GM23338 (cell line): ENCODE data around the gene BATF3. TPM values are rescaled to one million over a fixed set of nuclear protein-coding genes. Genes with fewer than 3 reads are reported as not detected.

Experiments used
- ATAC-seq: fragments of 200-7000 bp; cut with Tn5 transposase; 3 replicates; pipeline ENCODE4 v1.9.1; 2020
- DNase-seq: peaks from one replicate; pipeline ENCODE4 v3.0.0-alpha.2; 2015; ENCODE audit warnings: low spot score
- H2AFZ ChIP-seq: fragments of 200-600 bp; sonication (generic); 2 replicates; pipeline ENCODE4 v1.8.0; 2016; ENCODE audit warnings: antibody characterized with exemption, mild to moderate bottlenecking, moderate library complexity
- H3F3A ChIP-seq: fragments of 200-600 bp; sonication (generic); replicated peaks from 2 replicates; pipeline ENCODE4 v1.8.0; 2017; ENCODE audit warnings: antibody characterized with exemption, mixed run types, low read depth
- H3K27ac ChIP-seq: fragments of 200-600 bp; sonication (generic); 2 replicates; pipeline ENCODE4 v1.6.1; 2016; ENCODE audit warnings: low read depth
- H3K27me3 ChIP-seq: fragments of 200-600 bp; sonication (generic); 2 replicates; pipeline ENCODE4 v1.8.0; 2016; ENCODE audit warnings: mild to moderate bottlenecking, mixed run types, moderate library complexity; ENCODE audit not compliant: insufficient read depth
- H3K36me3 ChIP-seq: fragments of 200-600 bp; sonication (generic); 2 replicates; pipeline ENCODE4 v1.8.0; 2016; ENCODE audit warnings: mild to moderate bottlenecking; ENCODE audit not compliant: insufficient read depth
- H3K4me1 ChIP-seq: fragments of 200-600 bp; sonication (generic); 2 replicates; pipeline ENCODE4 v1.8.0; 2016; ENCODE audit warnings: mild to moderate bottlenecking, moderate library complexity; ENCODE audit not compliant: insufficient read depth
- H3K4me2 ChIP-seq: fragments of 200-600 bp; sonication (generic); 2 replicates; pipeline ENCODE4 v1.7.1; 2017; ENCODE audit warnings: mixed run types
- H3K4me3 ChIP-seq: fragments of 200-600 bp; sonication (generic); 2 replicates; pipeline ENCODE4 v1.6.1; 2016; ENCODE audit warnings: mixed run types
- H3K79me2 ChIP-seq: fragments of 200-600 bp; sonication (generic); replicated peaks from 2 replicates; pipeline ENCODE4 v1.8.0; 2017; ENCODE audit warnings: mild to moderate bottlenecking; ENCODE audit not compliant: insufficient read depth
- H3K9me2 ChIP-seq: fragments of 200-600 bp; sonication (generic); 2 replicates; pipeline ENCODE4 v1.8.0; 2017; ENCODE audit not compliant: insufficient read depth
- H4K20me1 ChIP-seq: fragments of 200-600 bp; sonication (generic); replicated peaks from 2 replicates; pipeline ENCODE4 v1.8.0; 2017; ENCODE audit warnings: mild to moderate bottlenecking; ENCODE audit not compliant: insufficient read depth
- H3K27ac Mint-ChIP-seq: 2 replicates; pipeline ENCODE4 v1.8.0; 2020; ENCODE audit warnings: inconsistent platforms, mild to moderate bottlenecking, moderate library complexity, mixed read lengths
- H3K27me3 Mint-ChIP-seq: 3 replicates; pipeline ENCODE4 v1.8.0; 2022; ENCODE audit warnings: low read depth, mild to moderate bottlenecking, moderate library complexity, mixed read lengths, inconsistent platforms; ENCODE audit not compliant: insufficient read depth, poor library complexity
- H3K36me3 Mint-ChIP-seq: 3 replicates; pipeline ENCODE4 v1.8.0; 2021; ENCODE audit warnings: low read depth, mild to moderate bottlenecking, inconsistent platforms, moderate library complexity, mixed read lengths
- H3K4me1 Mint-ChIP-seq: 3 replicates; pipeline ENCODE4 v1.8.0; 2020; ENCODE audit warnings: mild to moderate bottlenecking, inconsistent platforms, mixed read lengths
- H3K4me3 Mint-ChIP-seq: 3 replicates; pipeline ENCODE4 v1.8.0; 2021; ENCODE audit warnings: moderate library complexity, mild to moderate bottlenecking, inconsistent platforms, mixed read lengths
- H3K9me3 Mint-ChIP-seq: 3 replicates; pipeline ENCODE4 v1.8.0; 2020; ENCODE audit warnings: moderate library complexity, mild to moderate bottlenecking, inconsistent platforms, mixed read lengths
- CREB1 ChIP-seq: fragments of 250-450 bp; sonication (Bioruptor Pico); IDR thresholded peaks from 2 replicates; pipeline ENCODE4 v1.5.0; 2020; ENCODE audit warnings: low read depth, mild to moderate bottlenecking, moderate library complexity
- CTCF ChIP-seq, 2 experiments: fragments of 200-600 bp in 1 of 2; sonication (generic) in 1 of 2; conservative IDR thresholded peaks; 2 replicates each; pipeline versions ENCODE4 v1.5.1 to v1.6.1; 2016 to 2017; ENCODE audit warnings: antibody characterized with exemption in 2 of 2, low read depth in 2 of 2, mild to moderate bottlenecking in 2 of 2, moderate library complexity in 1 of 2
- JUNB ChIP-seq: IDR thresholded peaks from one replicate; pipeline ENCODE4 v1.6.1; 2016; ENCODE audit warnings: antibody characterized with exemption; ENCODE audit not compliant: unreplicated experiment
- POLR2AphosphoS5 ChIP-seq: IDR thresholded peaks from 2 replicates; pipeline ENCODE4 v1.6.1; 2016; ENCODE audit warnings: antibody characterized with exemption, low read depth
- REST ChIP-seq: IDR thresholded peaks from one replicate; pipeline ENCODE4 v1.6.1; 2018; ENCODE audit warnings: antibody characterized with exemption; ENCODE audit not compliant: unreplicated experiment
- ZNF114 ChIP-seq: fragments of 250-450 bp; sonication (Bioruptor Pico); IDR thresholded peaks from 2 replicates; pipeline ENCODE4 v1.5.0; 2020; ENCODE audit warnings: mild to moderate bottlenecking, moderate library complexity
- ZNF462 ChIP-seq: fragments of 250-450 bp; sonication (Bioruptor Pico); IDR thresholded peaks from 2 replicates; pipeline ENCODE4 v1.5.0; 2020; ENCODE audit warnings: mild to moderate bottlenecking, moderate library complexity
- polyA plus RNA-seq: library from polyadenylated mRNA; unstranded; fragments of >200 nt; fragmentation: Nextera tagmentation; extraction: Ambion mirVana; gene quantifications from 2 replicates; pipeline ENCODE4 v1.2.1, GENCODE V29; 2016
- total RNA-seq: library from RNA; depleted of rRNA; stranded (reverse); fragments of >200 nt; shearing (Covaris generic); gene quantifications from 2 replicates; pipeline ENCODE4 v1.2.3, GENCODE V29; 2014

BATF3 gene
- total and polyA plus RNA-seq, 2 experiments from 2014 or later, result 3.6 to 7.8 TPM

GRCh38 chr1:212668477-212668876 lies 31.2 kb downstream of the BATF3 start:
- H2AFZ ChIP-seq, result no peak overlapping the region

GRCh38 chr1:212667223-212668139 lies 32.2 kb downstream of the BATF3 start:
- Histone ChIP-seq H3K4me1 (peaks cover 18% of the 10 kb centered on the region), H3K4me2 (no peak overlapping the region), H3K36me3 (no peaks in the 10 kb centered on the region), H3F3A (no peaks in the 10 kb centered on the region), H3K27ac (no peak overlapping the region), H3K79me2 (no peaks in the 10 kb centered on the region), H3K27me3 (peaks cover 11% of the 10 kb centered on the region), H3K4me3 (no peak overlapping the region), H4K20me1 (no peaks in the 10 kb centered on the region), H3K9me2 (no peaks in the 10 kb centered on the region), H2AFZ (peak overlapping the region; percentile 14; the same call in 1 of the 2 replicates)
- H3K36me3 Mint-ChIP-seq, result no peaks in the 10 kb centered on the region
- DNase-seq (peak; percentile 39), ATAC-seq (no peak)
- H3K4me3 Mint-ChIP-seq, result no peak overlapping the region
- H3K4me1 Mint-ChIP-seq, result peaks cover 40% of the 10 kb centered on the region
- peaks cover 13% of the 10 kb centered on the region for H3K27me3 Mint-ChIP-seq
- H3K27ac Mint-ChIP-seq, result no peak overlapping the region
- no peaks in the 10 kb centered on the region for H3K9me3 Mint-ChIP-seq
- TF ChIP-seq JUNB (no peak), ZNF462 (CRISPR knock-in tag) (no peak), REST (no peak), POLR2AphosphoS5 (no peak)

More at GRCh38 chr1:212668477-212668876, 31.2 kb downstream of the BATF3 start:
- no peak for ATAC-seq
- Mint-ChIP-seq H3K4me1 (peaks cover 45% of the 10 kb centered on the region), H3K4me3 (no peak overlapping the region), H3K27me3 (peaks cover 13% of the 10 kb centered on the region), H3K9me3 (no peaks in the 10 kb centered on the region), H3K27ac (no peak overlapping the region), H3K36me3 (no peaks in the 10 kb centered on the region)
- Histone ChIP-seq H3K4me3 (no peak overlapping the region), H3F3A (no peaks in the 10 kb centered on the region), H3K27ac (no peak overlapping the region), H3K79me2 (no peaks in the 10 kb centered on the region), H3K9me2 (no peaks in the 10 kb centered on the region), H3K4me2 (no peak overlapping the region), H4K20me1 (no peaks in the 10 kb centered on the region), H3K36me3 (no peaks in the 10 kb centered on the region), H3K4me1 (peaks cover 18% of the 10 kb centered on the region), H3K27me3 (peaks cover 11% of the 10 kb centered on the region)
- no peak for TF ChIP-seq CREB1 (CRISPR knock-in tag)
- no peak for TF ChIP-seq CTCF (conservative IDR thresholded peaks at IDR 0.05; ENCODE audit: low read depth in 2 of 2)
- no peak for TF ChIP-seq ZNF114 (CRISPR knock-in tag)
- DNase-seq, result no peak
